Germinal center (tissue), 1 donor: ENCODE data around the gene PPP1R3D.

Experiments
- DNase-seq: peaks from one replicate; pipeline ENCODE4 v3.0.0; 2012; ENCODE audit warnings: mixed read lengths, low spot score

PPP1R3D gene

GRCh38 chr20:59948828-59949720 lies 9.0 kb upstream of the PPP1R3D start:
- peak; percentile 11 for DNase-seq

DNA sequence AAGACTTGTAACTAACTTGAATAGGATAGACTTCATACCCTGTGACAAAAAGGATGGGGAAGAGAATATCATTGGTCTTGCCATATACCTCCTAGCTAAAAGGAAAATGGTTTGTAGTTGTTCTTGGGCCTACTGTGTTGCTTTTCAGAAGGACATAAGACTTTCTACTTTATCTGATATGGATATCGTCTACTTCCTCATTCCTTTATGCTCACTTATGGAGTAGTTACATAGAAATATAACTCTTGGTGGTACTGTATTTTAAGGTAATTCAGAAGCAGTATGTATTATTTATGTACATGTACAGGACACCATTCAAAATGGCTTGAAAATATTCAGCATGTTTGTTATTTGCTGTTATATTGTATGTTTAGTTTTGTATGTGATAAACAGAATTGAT lies 8.1 kb upstream of the PPP1R3D start:
- DNase-seq, result no peak

DNA sequence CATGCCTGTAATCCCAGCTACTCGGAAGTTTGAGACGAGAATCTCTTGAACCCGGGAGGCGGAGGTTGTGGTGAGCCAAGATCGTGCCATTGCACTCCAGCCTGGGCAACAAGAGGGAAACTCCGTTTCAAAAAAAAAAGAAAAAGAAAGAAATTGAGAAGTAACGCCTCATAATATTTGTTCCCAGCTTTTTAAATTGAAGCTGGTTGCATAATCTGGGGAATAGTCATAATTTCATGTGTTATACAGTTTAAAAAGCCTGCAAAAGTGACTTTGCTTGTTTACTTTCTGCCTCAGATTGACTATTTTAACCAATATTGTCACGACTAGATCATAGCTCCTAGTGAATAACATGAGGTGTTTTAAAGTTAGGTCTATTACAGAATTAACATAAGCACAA lies 7.3 kb upstream of the PPP1R3D start:
- no peak for DNase-seq

GRCh38 chr20:59945731-59946130 lies 5.6 kb upstream of the PPP1R3D start:
- no peak for DNase-seq

DNA sequence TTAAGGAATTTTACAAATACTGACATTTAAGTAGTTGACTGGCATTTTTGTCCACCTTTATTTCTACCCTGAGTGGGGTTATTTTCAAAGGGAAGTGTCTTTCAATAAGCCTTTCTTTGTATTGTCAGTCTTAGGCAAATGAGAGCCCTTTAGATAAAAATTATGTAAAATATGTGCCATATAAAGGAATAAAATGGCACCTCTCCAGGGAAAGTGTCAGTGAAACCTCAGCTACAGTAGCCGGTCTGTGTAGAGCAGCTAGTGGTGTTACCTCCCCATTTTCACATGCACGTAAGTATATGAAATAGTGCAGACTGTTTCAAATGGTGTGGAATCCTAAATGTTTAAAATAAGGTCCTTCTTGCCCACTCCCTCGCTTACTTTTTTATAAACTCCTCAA lies 5.1 kb upstream of the PPP1R3D start:
- no peak for DNase-seq

DNA sequence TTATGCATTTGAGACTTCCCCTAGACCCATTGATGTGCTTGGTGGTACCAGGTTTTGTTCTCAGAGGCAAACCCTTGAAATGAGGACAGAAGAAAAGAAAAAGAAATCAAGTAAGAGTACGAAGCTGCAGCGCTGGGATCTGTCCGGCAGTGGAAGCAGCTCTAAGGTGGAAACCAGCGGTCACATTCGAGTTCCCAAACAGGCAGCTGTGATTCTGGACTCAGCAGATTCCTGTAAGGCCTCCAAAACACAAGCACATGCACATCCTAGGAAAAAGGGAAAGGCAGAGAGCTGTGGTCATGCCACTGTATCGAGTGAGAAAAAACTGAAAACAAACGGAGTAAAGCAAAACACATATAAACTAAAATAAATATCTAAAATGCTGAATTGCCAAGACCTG lies 4.6 kb upstream of the PPP1R3D start:
- DNase-seq, result no peak

GRCh38 chr20:59942245-59942644 lies 2.1 kb upstream of the PPP1R3D start:
- no peak for DNase-seq

DNA sequence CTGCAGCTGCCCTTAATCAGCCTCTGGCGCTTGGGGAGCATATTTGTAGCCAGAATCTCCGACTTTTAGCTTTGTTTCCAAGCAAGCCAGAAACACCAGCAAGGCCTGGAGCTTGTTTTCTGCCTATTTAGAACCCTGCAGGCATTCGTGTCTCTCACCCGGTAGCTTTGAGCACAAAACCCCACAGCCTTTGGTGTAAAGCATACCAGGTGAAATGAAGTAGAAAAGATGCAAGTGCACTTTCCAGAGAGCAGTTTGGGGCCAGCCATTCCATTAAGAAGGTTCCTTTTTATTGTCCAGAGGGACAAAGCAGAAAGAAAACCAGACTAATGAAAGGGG lies 820 bp upstream of the PPP1R3D start:
- DNase-seq, result no peak

GRCh38 chr20:59939879-59940128 lies 301 bp downstream of the PPP1R3D start:
- DNase-seq, result peak; percentile 9

GRCh38 chr20:59939052-59939878 lies 840 bp downstream of the PPP1R3D start:
- no peak for DNase-seq

DNA sequence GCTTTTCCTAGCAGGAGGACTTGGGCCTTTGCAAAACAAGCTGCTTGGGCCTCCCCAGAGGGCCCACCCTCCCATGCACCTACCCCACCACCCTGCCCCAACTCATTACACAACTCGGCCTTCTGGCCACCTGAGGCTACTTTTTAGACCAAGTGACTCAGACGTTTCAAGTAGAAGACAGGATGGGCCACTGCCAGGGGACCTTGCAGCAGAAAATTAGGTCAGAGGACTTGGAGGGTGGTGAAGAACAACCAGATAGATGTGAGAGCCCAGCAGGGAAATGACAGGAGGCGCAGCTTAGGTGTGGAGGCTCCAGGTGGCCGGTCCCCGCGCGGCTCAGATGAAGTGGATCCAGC lies 1.4 kb downstream of the PPP1R3D start:
- no peak for DNase-seq

GRCh38 chr20:59938221-59938620 lies 1.9 kb downstream of the PPP1R3D start:
- no peak for DNase-seq

DNA sequence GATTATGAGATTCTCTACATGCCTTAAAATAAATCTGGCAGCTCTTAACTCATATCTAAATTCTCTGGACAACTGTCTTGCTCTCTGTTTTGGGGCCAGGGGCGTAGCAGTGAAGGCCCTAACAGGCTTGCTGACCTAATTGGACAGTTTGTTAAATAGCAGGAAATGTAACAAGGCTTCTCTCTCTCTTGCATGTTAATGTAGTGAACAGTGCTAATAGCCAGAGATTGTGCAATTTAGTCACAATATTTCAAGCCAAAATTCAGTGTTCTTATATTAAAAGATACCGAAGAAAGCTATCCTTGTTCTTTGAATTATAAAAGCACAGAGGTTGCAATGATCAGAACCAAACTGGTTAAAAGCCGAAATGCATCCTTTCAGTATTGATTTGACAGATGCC lies 3.0 kb downstream of the PPP1R3D start:
- DNase-seq, result no peak

- DNase-seq, result no peak
These were observed 3.7 kb downstream of the PPP1R3D start for GRCh38 chr20:59936409-59936808.

GRCh38 chr20:59935457-59936185 lies 4.5 kb downstream of the PPP1R3D start:
- DNase-seq, result no peak

DNA sequence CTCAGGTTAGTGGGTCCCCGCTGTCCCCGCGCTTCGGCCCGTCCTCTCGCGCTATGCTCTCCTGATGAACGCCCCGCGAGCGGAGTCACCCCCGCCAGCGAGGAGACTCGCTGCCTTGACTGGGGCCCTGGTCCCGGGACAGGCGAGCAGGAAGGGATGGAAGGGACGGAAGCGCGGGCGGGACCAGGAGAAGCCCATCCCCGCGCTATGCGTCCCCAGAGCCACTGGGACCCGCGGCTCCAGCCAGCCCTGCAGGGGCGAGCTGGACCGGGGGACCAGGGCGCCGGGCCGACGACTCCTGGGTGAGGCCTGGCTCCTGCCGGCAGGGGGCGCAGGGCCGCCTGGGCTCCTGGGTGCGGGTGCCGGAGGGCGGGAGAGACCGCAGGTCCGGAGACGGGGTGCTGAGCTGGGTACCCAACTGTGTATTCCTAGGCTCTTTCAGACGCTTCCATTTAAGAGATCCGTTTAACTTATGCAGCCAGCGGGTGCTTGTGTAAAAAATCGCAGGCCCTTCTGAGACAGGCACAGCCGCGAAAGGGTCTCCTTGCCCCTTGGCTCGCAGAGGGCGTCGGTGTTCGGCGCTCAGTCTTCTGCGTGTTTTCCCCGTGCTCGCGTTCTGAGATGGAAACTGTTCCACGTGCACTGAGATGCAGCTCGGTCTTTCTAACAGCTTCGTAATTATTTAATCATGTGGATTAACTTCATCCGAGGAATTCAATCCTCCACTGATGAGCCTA lies 6.1 kb downstream of the PPP1R3D start:
- DNase-seq, result peak; percentile 84

DNA sequence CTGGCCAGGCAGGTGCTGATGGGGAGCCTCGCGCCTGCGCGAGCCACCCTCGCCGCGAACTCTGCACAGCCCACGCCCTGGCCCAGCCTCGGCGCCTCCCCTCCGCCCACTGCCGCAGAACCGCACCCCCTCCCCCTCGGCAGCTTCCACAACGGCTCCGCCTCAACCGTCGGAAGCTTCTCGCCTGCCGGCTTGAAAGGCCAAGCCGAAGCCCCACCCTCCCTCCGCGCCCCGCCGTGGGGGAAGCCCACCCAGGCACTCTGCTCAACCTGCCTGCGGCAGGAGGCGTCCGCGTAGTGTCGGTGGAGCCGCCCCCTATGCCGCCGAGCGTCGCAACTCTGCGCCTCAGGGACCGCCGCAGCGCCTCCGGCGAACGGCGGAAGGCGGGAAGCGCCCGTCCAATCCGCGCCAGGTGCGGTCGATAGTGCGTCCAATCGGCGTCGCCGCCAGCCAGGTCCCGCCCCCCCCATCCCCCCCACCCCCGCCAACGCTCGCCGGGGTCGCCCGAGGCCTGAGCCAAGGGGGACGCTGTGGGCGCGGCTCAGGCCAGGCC lies 6.7 kb downstream of the PPP1R3D start, which contains the start of gene SYCP2:
Gene SYCP2, minus strand, starts transcription at position 342 of the 553 bp plus-strand sequence. CDS start 11,224 bp downstream, outside the sequence.
- DNase-seq, result peak; percentile 66

DNA sequence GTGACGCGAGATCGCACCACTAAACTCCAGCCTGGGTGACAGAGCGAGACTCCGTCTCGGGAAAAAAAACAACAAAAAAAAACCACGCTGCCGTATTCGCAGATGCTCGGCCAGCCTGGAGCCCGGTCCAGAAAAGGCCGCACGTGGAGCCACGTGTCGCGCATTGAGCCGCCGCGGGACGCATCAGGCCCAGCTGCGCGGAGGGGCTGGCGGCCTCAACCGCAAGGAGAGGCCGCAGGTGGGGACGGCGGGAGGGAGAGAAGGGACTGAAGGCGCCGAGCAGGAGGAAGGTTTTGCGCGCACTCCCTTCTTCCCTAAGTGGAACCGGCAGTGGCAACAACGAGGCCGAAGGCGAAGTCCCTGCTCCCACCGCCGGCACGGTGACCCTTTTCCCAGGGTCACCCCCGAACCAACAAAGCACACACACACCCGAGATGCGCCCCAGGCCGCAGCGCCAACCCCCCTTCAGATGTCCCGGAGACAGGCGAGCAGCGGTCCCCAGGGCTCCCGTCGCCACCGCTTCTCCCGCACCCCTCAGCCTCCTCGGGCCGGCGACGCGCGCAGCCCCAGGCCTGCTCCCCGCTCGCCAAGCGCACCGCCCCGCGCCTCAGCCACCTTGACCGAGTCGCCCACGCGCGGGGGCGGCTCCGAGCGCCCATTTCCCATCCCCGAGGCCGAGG lies 7.3 kb downstream of the PPP1R3D start:
- DNase-seq, result no peak

DNA sequence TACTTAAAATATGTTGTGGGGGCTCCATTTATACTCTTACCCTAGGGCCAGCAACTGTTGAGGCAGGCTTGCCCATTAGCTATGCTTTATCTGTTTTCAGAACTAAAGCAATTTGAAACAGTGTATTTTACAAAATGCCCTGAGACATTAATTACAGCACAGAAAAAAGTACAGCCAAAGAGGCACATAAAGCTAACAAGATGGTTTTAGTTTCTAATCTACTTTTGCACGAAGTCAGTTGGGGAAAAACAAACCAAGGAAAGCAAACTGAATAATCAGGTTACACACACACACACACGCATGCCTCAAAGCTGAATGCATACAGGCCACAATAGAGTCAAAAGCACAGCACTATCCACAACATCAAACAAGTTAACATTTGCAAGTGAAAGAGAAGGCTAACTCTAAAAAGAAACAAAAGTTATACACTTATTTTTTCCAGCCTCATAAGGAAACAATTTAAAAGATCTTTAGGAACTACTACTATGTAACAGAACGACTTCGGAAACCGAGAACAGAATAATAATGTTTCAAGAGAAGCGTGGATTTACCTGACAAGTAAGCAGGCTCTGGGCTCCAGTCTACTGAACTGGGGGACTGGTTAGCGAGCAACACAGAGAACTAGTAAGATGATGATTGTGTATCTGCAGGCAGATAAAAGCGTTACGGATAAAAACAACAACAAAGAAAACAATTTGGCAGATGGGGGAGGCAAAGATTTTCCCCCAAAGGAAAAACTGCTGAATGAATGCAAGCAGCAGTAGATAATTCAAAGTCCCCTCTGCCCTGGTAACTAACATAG lies 8.4 kb downstream of the PPP1R3D start:
- no peak for DNase-seq

- DNase-seq, result no peak
These were observed 14.2 kb downstream of the PPP1R3D start for GRCh38 chr20:59925899-59926298.
